Right lobe of liver (tissue), 4 donors: Measurements from ENCODE around the gene COX7A1.

ENCODE experiments used
- POLR2A ChIP-seq: fragments of 450-650 bp; IDR thresholded peaks from one replicate; pipeline ENCODE4 v1.6.1; 2017; ENCODE audit warnings: antibody characterized with exemption, mild to moderate bottlenecking
- TF ChIP-seq, protein P1 (sequence below), 4 donors: fragments of 200-600 bp in 3 of 4; fragments of 450-650 bp in 1 of 4; IDR thresholded peaks; one replicate each; pipeline versions ENCODE4 v1.5.1 to v1.8.0; 2016 to 2022; ENCODE audit warnings: antibody characterized with exemption in 4 of 4, mild to moderate bottlenecking in 2 of 4
- donor health status: DM: no; HTN: no; CAD: no.
- donor health status: DM: no; HTN: no; CAD: no.
- donor health status: DM: no; HTN: yes; CAD: no.

DNA sequence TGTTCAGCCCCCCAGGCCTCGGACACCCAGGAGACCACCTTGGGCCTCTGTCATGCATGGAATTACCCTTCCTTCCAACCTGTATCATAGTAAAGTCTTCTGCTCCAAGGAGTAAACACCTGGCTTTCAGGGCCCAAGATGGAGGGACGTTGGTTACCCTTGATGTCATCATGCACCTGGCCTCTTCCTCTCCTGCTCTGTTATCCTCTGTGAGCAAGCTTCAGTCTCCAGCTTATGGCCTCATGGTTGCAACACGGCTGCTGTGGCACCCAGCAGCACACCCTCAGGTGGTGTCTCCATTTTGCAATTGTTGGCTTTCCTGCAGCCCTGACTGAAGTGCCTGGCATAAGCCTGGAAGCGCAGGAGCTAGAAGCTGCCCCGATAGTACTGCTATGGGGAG is 45.3 kb downstream of the COX7A1 start:
- TF ChIP-seq, protein P1, sequence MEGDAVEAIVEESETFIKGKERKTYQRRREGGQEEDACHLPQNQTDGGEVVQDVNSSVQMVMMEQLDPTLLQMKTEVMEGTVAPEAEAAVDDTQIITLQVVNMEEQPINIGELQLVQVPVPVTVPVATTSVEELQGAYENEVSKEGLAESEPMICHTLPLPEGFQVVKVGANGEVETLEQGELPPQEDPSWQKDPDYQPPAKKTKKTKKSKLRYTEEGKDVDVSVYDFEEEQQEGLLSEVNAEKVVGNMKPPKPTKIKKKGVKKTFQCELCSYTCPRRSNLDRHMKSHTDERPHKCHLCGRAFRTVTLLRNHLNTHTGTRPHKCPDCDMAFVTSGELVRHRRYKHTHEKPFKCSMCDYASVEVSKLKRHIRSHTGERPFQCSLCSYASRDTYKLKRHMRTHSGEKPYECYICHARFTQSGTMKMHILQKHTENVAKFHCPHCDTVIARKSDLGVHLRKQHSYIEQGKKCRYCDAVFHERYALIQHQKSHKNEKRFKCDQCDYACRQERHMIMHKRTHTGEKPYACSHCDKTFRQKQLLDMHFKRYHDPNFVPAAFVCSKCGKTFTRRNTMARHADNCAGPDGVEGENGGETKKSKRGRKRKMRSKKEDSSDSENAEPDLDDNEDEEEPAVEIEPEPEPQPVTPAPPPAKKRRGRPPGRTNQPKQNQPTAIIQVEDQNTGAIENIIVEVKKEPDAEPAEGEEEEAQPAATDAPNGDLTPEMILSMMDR (IDR thresholded peaks at IDR 0.05), result no peak
- TF ChIP-seq POLR2A, result no peak
